ENCODE results near the gene OR5T2.

The OR5T2 gene

GRCh38 chr11:56207790-56208189 lies 26.3 kb downstream of the OR5T2 start:
- no peak overlapping the region for H3K27ac ChIP-seq
- in situ Hi-C loops (cut with HindIII; ENCODE audit: low pct_ligation_motif_present, low sequenced_read_pairs): no loop called here
- DNase-seq: no peak
- no peaks in the 10 kb centered on the region for H3K27me3 ChIP-seq (replicated peaks)
- no peaks in the 10 kb centered on the region for H3K36me3 ChIP-seq (replicated peaks)
- no peak for TF ChIP-seq CTCF (IDR thresholded peaks at IDR 0.05; ENCODE audit: low read depth, low read length, missing control alignments)
- H3K4me3 ChIP-seq (ENCODE audit: low read depth, low read length): no peak overlapping the region

- no peak for TF ChIP-seq CTCF (IDR thresholded peaks at IDR 0.05; ENCODE audit: low read depth, low read length, missing control alignments)
- Histone ChIP-seq H3K36me3 (replicated peaks) (no peaks in the 10 kb centered on the region), H3K27ac (no peak overlapping the region), H3K4me3 (ENCODE audit: low read depth, low read length) (no peak overlapping the region), H3K27me3 (replicated peaks) (no peaks in the 10 kb centered on the region)
- no peak for DNase-seq
- in situ Hi-C loops (cut with HindIII; ENCODE audit: low pct_ligation_motif_present, low sequenced_read_pairs): no loop called here
These were observed 36.7 kb downstream of the OR5T2 start for GRCh38 chr11:56197367-56197766.

- H3K4me3 ChIP-seq (ENCODE audit: low read depth, low read length): no peak overlapping the region
- H3K27me3 ChIP-seq (replicated peaks): no peaks in the 10 kb centered on the region
- DNase-seq: no peak
- in situ Hi-C loops (cut with HindIII; ENCODE audit: low pct_ligation_motif_present, low sequenced_read_pairs): no loop called here
- TF ChIP-seq CTCF (IDR thresholded peaks at IDR 0.05; ENCODE audit: low read depth, low read length, missing control alignments): no peak
- no peak overlapping the region for H3K27ac ChIP-seq
- H3K36me3 ChIP-seq (replicated peaks): no peaks in the 10 kb centered on the region
These were observed 37.4 kb downstream of the OR5T2 start for GRCh38 chr11:56196705-56197104.

GRCh38 chr11:56188602-56189001 lies 45.5 kb downstream of the OR5T2 start:
- no peak overlapping the region for H3K4me3 ChIP-seq (ENCODE audit: low read depth, low read length)
- in situ Hi-C loops (cut with HindIII; ENCODE audit: low pct_ligation_motif_present, low sequenced_read_pairs): no loop called here
- H3K27ac ChIP-seq: no peak overlapping the region
- no peaks in the 10 kb centered on the region for H3K27me3 ChIP-seq (replicated peaks)
- H3K36me3 ChIP-seq (replicated peaks): no peaks in the 10 kb centered on the region
- no peak for TF ChIP-seq CTCF (IDR thresholded peaks at IDR 0.05; ENCODE audit: low read depth, low read length, missing control alignments)
- DNase-seq: no peak

GRCh38 chr11:56183459-56183858 lies 50.6 kb downstream of the OR5T2 start:
- Histone ChIP-seq H3K27me3 (replicated peaks) (no peaks in the 10 kb centered on the region), H3K4me3 (ENCODE audit: low read depth, low read length) (no peak overlapping the region), H3K36me3 (replicated peaks) (no peaks in the 10 kb centered on the region), H3K27ac (no peak overlapping the region)
- no peak for DNase-seq
- TF ChIP-seq CTCF (IDR thresholded peaks at IDR 0.05; ENCODE audit: low read depth, low read length, missing control alignments): no peak
- in situ Hi-C loops (cut with HindIII; ENCODE audit: low pct_ligation_motif_present, low sequenced_read_pairs): no loop called here

Measured in brain microvascular endothelial cell (primary cell).